Measurements from ENCODE around the gene MALRD1. TPM values are rescaled to one million over a fixed set of nuclear protein-coding genes. Genes with fewer than 3 reads are reported as not detected.

The MALRD1 gene
- total and polyA plus RNA-seq, 2 donors (not counting 1 experiment from before 2014, with no cell fraction given), result 0.62 to 1.7 TPM

DNA sequence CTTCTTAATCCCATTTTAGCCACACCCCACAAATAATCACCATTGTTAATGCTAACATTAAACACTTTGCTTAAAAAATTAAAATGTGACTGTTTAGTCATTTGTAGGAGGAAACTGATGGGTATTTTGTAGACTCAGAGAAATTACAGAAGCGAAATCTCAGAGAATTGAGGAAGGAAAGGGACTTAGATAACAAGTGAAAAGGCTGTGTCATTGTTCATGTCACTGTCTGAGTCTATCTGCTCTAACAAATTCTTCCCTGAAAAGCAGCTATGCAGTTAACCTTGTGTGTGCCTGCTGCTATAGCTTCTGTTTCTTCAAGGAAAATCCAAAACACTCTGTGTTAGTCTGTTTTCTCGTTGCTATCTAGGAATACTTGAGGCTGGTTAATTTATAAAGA is 726.7 kb downstream of the MALRD1 start:
- Histone ChIP-seq H3K79me2 (ENCODE audit: control insufficient read depth, insufficient read depth, low read length) (no peaks in the 10 kb centered on the region), H4K20me1 (ENCODE audit: control insufficient read depth, extremely low read depth, insufficient read depth, low read length) (no peaks in the 10 kb centered on the region), H3K27ac (ENCODE audit: insufficient read depth, low read length) (no peak overlapping the region), H3K4me3 (replicated peaks in 1 of 4; ENCODE audit: control extremely low read depth in 1 of 4, insufficient read depth in 1 of 4, low read depth in 3 of 4, low read length in 4 of 4) (no peak overlapping the region), H2AFZ (ENCODE audit: low read length) (no peak overlapping the region), H3K4me2 (ENCODE audit: extremely low read depth, insufficient read depth, low read length) (no peak overlapping the region), H3K27me3 (ENCODE audit: control insufficient read depth, insufficient read depth, low read length) (no peaks in the 10 kb centered on the region), H3K4me1 (ENCODE audit: control insufficient read depth, extremely low read depth, insufficient read depth, low read length) (no peaks in the 10 kb centered on the region), H3K36me3 (ENCODE audit: control insufficient read depth, insufficient read depth, low read length) (no peaks in the 10 kb centered on the region), H3K9me3 (ENCODE audit: control insufficient read depth, insufficient read depth, low read depth, low read length) (no peaks in the 10 kb centered on the region), H3K9ac (ENCODE audit: insufficient read depth, low read length) (no peak overlapping the region)
- no peak for TF ChIP-seq EZH2 (IDR thresholded peaks at IDR 0.05; ENCODE audit: low read length, missing control alignments)
- TF ChIP-seq, protein P1, sequence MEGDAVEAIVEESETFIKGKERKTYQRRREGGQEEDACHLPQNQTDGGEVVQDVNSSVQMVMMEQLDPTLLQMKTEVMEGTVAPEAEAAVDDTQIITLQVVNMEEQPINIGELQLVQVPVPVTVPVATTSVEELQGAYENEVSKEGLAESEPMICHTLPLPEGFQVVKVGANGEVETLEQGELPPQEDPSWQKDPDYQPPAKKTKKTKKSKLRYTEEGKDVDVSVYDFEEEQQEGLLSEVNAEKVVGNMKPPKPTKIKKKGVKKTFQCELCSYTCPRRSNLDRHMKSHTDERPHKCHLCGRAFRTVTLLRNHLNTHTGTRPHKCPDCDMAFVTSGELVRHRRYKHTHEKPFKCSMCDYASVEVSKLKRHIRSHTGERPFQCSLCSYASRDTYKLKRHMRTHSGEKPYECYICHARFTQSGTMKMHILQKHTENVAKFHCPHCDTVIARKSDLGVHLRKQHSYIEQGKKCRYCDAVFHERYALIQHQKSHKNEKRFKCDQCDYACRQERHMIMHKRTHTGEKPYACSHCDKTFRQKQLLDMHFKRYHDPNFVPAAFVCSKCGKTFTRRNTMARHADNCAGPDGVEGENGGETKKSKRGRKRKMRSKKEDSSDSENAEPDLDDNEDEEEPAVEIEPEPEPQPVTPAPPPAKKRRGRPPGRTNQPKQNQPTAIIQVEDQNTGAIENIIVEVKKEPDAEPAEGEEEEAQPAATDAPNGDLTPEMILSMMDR (conservative IDR thresholded peaks at IDR 0.05 in 1 of 2, IDR thresholded peaks at IDR 0.05 in 1 of 2; ENCODE audit: low read depth in 1 of 2, low read length in 2 of 2), result no peak
- no peak for DNase-seq (ENCODE audit: low read depth in 2 of 2)

- DNase-seq (ENCODE audit: low read depth in 2 of 2), result peak in 1 of 2 donors; percentile 44
- Histone ChIP-seq H3K36me3 (ENCODE audit: control insufficient read depth, insufficient read depth, low read length) (no peaks in the 10 kb centered on the region), H3K4me3 (replicated peaks in 1 of 4; ENCODE audit: control extremely low read depth in 1 of 4, insufficient read depth in 1 of 4, low read depth in 3 of 4, low read length in 4 of 4) (no peak overlapping the region), H3K4me2 (ENCODE audit: extremely low read depth, insufficient read depth, low read length) (no peak overlapping the region), H2AFZ (ENCODE audit: low read length) (no peak overlapping the region), H3K9me3 (ENCODE audit: control insufficient read depth, insufficient read depth, low read depth, low read length) (no peaks in the 10 kb centered on the region), H3K27me3 (ENCODE audit: control insufficient read depth, insufficient read depth, low read length) (no peaks in the 10 kb centered on the region), H4K20me1 (ENCODE audit: control insufficient read depth, extremely low read depth, insufficient read depth, low read length) (no peaks in the 10 kb centered on the region), H3K79me2 (ENCODE audit: control insufficient read depth, insufficient read depth, low read length) (no peaks in the 10 kb centered on the region), H3K4me1 (ENCODE audit: control insufficient read depth, extremely low read depth, insufficient read depth, low read length) (no peaks in the 10 kb centered on the region), H3K9ac (ENCODE audit: insufficient read depth, low read length) (no peak overlapping the region), H3K27ac (ENCODE audit: insufficient read depth, low read length) (no peak overlapping the region)
- no peak for TF ChIP-seq EZH2 (IDR thresholded peaks at IDR 0.05; ENCODE audit: low read length, missing control alignments)
- TF ChIP-seq, protein P1 (conservative IDR thresholded peaks at IDR 0.05 in 1 of 2, IDR thresholded peaks at IDR 0.05 in 1 of 2; ENCODE audit: low read depth in 1 of 2, low read length in 2 of 2), result no peak
Observed at GRCh38 chr10:19777806-19778205, 729.2 kb downstream of the MALRD1 start.

DNA sequence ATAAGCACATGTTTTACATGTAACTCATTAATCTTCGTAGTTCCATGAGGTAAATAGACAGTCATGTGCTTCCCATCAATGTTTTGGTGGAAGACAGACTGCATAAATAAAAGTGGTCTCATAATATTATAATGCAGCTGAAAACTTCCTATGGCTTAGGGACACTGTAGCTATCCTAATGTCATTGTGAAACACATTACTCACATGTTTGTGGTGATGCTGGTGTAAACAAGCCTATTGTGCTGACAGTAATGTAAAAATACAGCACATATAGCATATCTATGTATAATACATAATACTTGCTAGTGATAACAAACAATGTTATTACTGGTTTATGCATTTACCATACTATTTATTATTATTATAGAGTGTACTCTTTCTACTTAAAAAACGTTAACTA is 730.4 kb downstream of the MALRD1 start:
- Histone ChIP-seq H2AFZ (ENCODE audit: low read length) (no peak overlapping the region), H3K79me2 (ENCODE audit: control insufficient read depth, insufficient read depth, low read length) (no peaks in the 10 kb centered on the region), H3K27me3 (ENCODE audit: control insufficient read depth, insufficient read depth, low read length) (no peaks in the 10 kb centered on the region), H3K4me3 (replicated peaks in 1 of 4; ENCODE audit: control extremely low read depth in 1 of 4, insufficient read depth in 1 of 4, low read depth in 3 of 4, low read length in 4 of 4) (no peak overlapping the region), H3K4me1 (ENCODE audit: control insufficient read depth, extremely low read depth, insufficient read depth, low read length) (no peaks in the 10 kb centered on the region), H3K4me2 (ENCODE audit: extremely low read depth, insufficient read depth, low read length) (no peak overlapping the region), H3K9me3 (ENCODE audit: control insufficient read depth, insufficient read depth, low read depth, low read length) (no peaks in the 10 kb centered on the region), H4K20me1 (ENCODE audit: control insufficient read depth, extremely low read depth, insufficient read depth, low read length) (no peaks in the 10 kb centered on the region), H3K9ac (ENCODE audit: insufficient read depth, low read length) (no peak overlapping the region), H3K36me3 (ENCODE audit: control insufficient read depth, insufficient read depth, low read length) (no peaks in the 10 kb centered on the region), H3K27ac (ENCODE audit: insufficient read depth, low read length) (no peak overlapping the region)
- no peak for DNase-seq (ENCODE audit: low read depth in 2 of 2)
- TF ChIP-seq, protein P1 (conservative IDR thresholded peaks at IDR 0.05 in 1 of 2, IDR thresholded peaks at IDR 0.05 in 1 of 2; ENCODE audit: low read depth in 1 of 2, low read length in 2 of 2), result no peak
- no peak for TF ChIP-seq EZH2 (IDR thresholded peaks at IDR 0.05; ENCODE audit: low read length, missing control alignments)

All from fibroblast of lung (primary cell).